K562 (cell line): ENCODE measurements around the gene PARD3B.

Experiments
- BRCA1 ChIP-seq, 2 experiments: fragments of 450-650 bp in 1 of 2; sonication (generic) in 1 of 2; formaldehyde crosslinking in 1 of 2; IDR thresholded peaks; 2 replicates each; pipeline versions ENCODE4 v1.5.0 to v1.6.1; 2017 to 2020; ENCODE audit warnings: mild to moderate bottlenecking in 1 of 2, missing genetic modification reagents in 1 of 2
- CREBBP ChIP-seq: IDR thresholded peaks from one replicate; pipeline ENCODE4 v1.6.1; 2012; ENCODE audit warnings: low read depth, mild to moderate bottlenecking, control low read depth, inconsistent platforms, low read length
- CTCF ChIP-seq, 3 experiments: IDR thresholded peaks in 2 of 3; conservative IDR thresholded peaks in 1 of 3; 2 replicates each; pipeline ENCODE4 v1.5.1; 2011 to 2012; ENCODE audit warnings: low read length in 3 of 3, mild to moderate bottlenecking in 3 of 3, control low read depth in 2 of 3, improper control_type of control experiment in 1 of 3, inconsistent platforms in 1 of 3, low read depth in 1 of 3, mixed read lengths in 1 of 3, moderate library complexity in 1 of 3; ENCODE audit not compliant: insufficient read depth in 2 of 3
- MAFG ChIP-seq: fragments of 450-650 bp; conservative IDR thresholded peaks from 2 replicates; pipeline ENCODE4 v1.6.1; 2016; ENCODE audit warnings: missing genetic modification characterization, missing compliant biosample characterization
- MAZ ChIP-seq, 2 experiments: fragments of 450-650 bp in 1 of 2; sonication (generic) in 1 of 2; formaldehyde crosslinking; IDR thresholded peaks in 1 of 2; conservative IDR thresholded peaks in 1 of 2; 2 replicates each; pipeline versions ENCODE4 v1.4.0 to v1.5.0; 2020; ENCODE audit warnings: mild to moderate bottlenecking in 1 of 2, missing genetic modification reagents in 1 of 2
- NKRF ChIP-seq: fragments of 450-650 bp; IDR thresholded peaks from 2 replicates; pipeline ENCODE4 v1.6.1; 2016; ENCODE audit warnings: borderline replicate concordance
- PCBP2 ChIP-seq: fragments of 200-400 bp; formaldehyde crosslinking; IDR thresholded peaks from 2 replicates; pipeline ENCODE4 v1.6.1; 2018; ENCODE audit warnings: low read length, low read depth, mild to moderate bottlenecking, moderate library complexity; ENCODE audit not compliant: poor library complexity, severe bottlenecking
- POLR2A ChIP-seq: fragments of 450-650 bp; conservative IDR thresholded peaks from 2 replicates; pipeline ENCODE4 v1.6.1; 2016
- RNF2 ChIP-seq: sonication (generic); IDR thresholded peaks from 2 replicates; pipeline ENCODE4 v1.6.1; 2016
- SP1 ChIP-seq: sonication (generic); formaldehyde crosslinking; IDR thresholded peaks from 2 replicates; pipeline ENCODE4 v1.8.1; 2022; ENCODE audit warnings: mild to moderate bottlenecking, missing genetic modification reagents
- ZBTB26 ChIP-seq: fragments of 450-650 bp; formaldehyde crosslinking; IDR thresholded peaks from 2 replicates; pipeline ENCODE4 v1.4.0; 2022; ENCODE audit warnings: missing genetic modification characterization
- ZFP1 ChIP-seq: fragments of 450-650 bp; formaldehyde crosslinking; IDR thresholded peaks from 2 replicates; pipeline ENCODE4 v1.4.0; 2020; ENCODE audit warnings: mild to moderate bottlenecking, mixed read lengths
- ZNF140 ChIP-seq: fragments of 250-450 bp; sonication (Bioruptor Pico); IDR thresholded peaks from 2 replicates; pipeline ENCODE4 v1.8.0; 2021; ENCODE audit warnings: moderate library complexity, mild to moderate bottlenecking, inconsistent platforms
- ZNF175 ChIP-seq: fragments of 200-800 bp; sonication (Bioruptor generic); IDR thresholded peaks from 2 replicates; pipeline ENCODE4 v1.6.1; 2016; ENCODE audit warnings: low read depth, mild to moderate bottlenecking, missing genetic modification characterization, missing compliant biosample characterization

DNA sequence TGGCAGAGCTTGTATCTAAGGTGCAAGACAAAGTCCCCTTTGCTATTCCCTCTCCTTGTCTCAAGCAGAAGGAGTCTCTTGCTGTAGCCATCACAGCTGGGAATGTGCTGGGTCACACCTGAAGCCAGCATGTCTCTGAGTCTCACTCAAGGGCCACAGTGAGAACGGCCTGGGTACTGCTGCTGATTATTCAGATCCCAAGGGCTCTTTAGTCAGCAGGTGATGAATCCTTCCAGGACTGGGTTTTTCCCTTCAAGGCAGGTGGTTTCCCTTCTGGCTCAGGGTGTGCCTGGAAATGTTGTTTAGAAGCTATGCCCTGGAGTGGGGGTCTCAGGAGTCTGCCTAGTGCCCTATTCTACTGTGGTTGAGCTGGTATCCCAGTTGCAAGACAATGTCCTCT lies 356.3 kb downstream of the PARD3B start:
- TF ChIP-seq ZBTB26 (CRISPR knock-in tag) (no peak), MAFG (tag) (no peak), ZFP1 (CRISPR knock-in tag) (no peak), ZNF175 (CRISPR knock-in tag) (no peak), NKRF (no peak), ZNF140 (CRISPR knock-in tag) (no peak), POLR2A (no peak), BRCA1 (IDR thresholded peaks at IDR 0.05) (no peak), BRCA1 (CRISPR knock-in tag; IDR thresholded peaks at IDR 0.05) (no peak), SP1 (CRISPR knock-in tag) (no peak), CTCF (IDR thresholded peaks at IDR 0.05 in 2 of 3, conservative IDR thresholded peaks at IDR 0.05 in 1 of 3; ENCODE audit: insufficient read depth in 2 of 3, low read depth in 1 of 3, low read length in 3 of 3) (no peak), MAZ (CRISPR knock-in tag; conservative IDR thresholded peaks at IDR 0.05 in 1 of 2, IDR thresholded peaks at IDR 0.05 in 1 of 2) (no peak), CREBBP (no peak), PCBP2 (no peak), RNF2 (no peak)
